Adrenal gland (tissue), 12 donors: ENCODE results near the gene PARVB. TPM values are rescaled to one million over a fixed set of nuclear protein-coding genes. Genes with fewer than 3 reads are reported as not detected.
A peak's percentile ranks its signal among the peaks of the same experiment; 100 is the strongest.

Source experiments
- DNase-seq, 7 donors: peaks; one replicate each; pipeline ENCODE4 v3.0.0-alpha.2; 2019 to 2020
- H3K27ac ChIP-seq, 5 donors: fragments of 200-600 bp; sonication (generic) in 4 of 5; 1 replicate in 3 of 5; 2 replicates in 2 of 5; pipeline versions ENCODE4 v1.5.1 to v1.8.0; 2016 to 2020; ENCODE audit warnings: mild to moderate bottlenecking in 1 of 5
- H3K27me3 ChIP-seq: fragments of 200-600 bp; 2 replicates; pipeline ENCODE4 v1.8.0; 2021
- H3K36me3 ChIP-seq, 2 donors: fragments of 200-600 bp; replicated peaks in 1 of 2; 1 replicate in 1 of 2; 2 replicates in 1 of 2; pipeline versions ENCODE4 v1.5.1 to v1.8.0; 2018 to 2022
- H3K4me1 ChIP-seq, 2 donors: fragments of 200-600 bp; replicated peaks in 1 of 2; 1 replicate in 1 of 2; 2 replicates in 1 of 2; pipeline versions ENCODE4 v1.5.1 to v1.8.0; 2018 to 2021
- H3K4me3 ChIP-seq, 4 donors: fragments of 200-600 bp; sonication (generic) in 3 of 4; one replicate each; pipeline ENCODE4 v1.5.1; 2016 to 2018
- H3K9me3 ChIP-seq, 3 donors: fragments of 200-600 bp; sonication (generic) in 1 of 3; replicated peaks in 1 of 3; 1 replicate in 2 of 3; 2 replicates in 1 of 3; pipeline versions ENCODE4 v1.5.1 to v1.8.0; 2016 to 2021
- CTCF ChIP-seq, 6 experiments: fragments of 450-650 bp in 4 of 6; fragments of 200-600 bp in 2 of 6; sonication (generic) in 1 of 6; IDR thresholded peaks; 1 replicate in 5 of 6; 2 replicates in 1 of 6; pipeline versions ENCODE4 v1.5.1 to v1.8.0; 2016 to 2021; ENCODE audit warnings: antibody characterized with exemption in 6 of 6, mild to moderate bottlenecking in 2 of 6, moderate library complexity in 1 of 6
- POLR2A ChIP-seq, 2 donors: fragments of 450-650 bp; IDR thresholded peaks; one replicate each; pipeline ENCODE4 v1.6.1; 2017; ENCODE audit warnings: antibody characterized with exemption in 2 of 2, mild to moderate bottlenecking in 2 of 2, moderate library complexity in 1 of 2
- WGBS, 4 donors: extraction: QIAGEN DNeasy Blood & Tissue Kit in 2 of 4; methylation state at CpG; one replicate each; pipeline versions ENCODE4 v1.1.5 to v1.1.7; 2013 to 2017; 5-methylcytosine and 5-hydroxymethylcytosine counted together
- intact Hi-C, 2 donors: fragments of 100-400 bp; cut with DNase I; formaldehyde crosslinking; loops; one replicate each; pipeline versions ENCODE4 v1.14.1 to v1.15.0; 2022 to 2023
- polyA plus RNA-seq, 3 donors: library from polyadenylated mRNA; stranded (reverse); fragments of 200-250 nt in 2 of 3; fragments of 350-450 nt in 1 of 3; fragmentation: Illumina TruSeq in 1 of 3; extraction: RNeasy Lipid Tissue Mini Kit (QIAGEN cat#74804) in 1 of 3; gene quantifications; one replicate each; pipeline ENCODE4 v1.2.3, GENCODE V29; 2013 to 2014
- total RNA-seq, 9 donors: library from RNA; depleted of rRNA in 4 of 9; stranded (reverse); fragments of >200 nt in 4 of 9; fragments of 120-200 nt in 1 of 9; fragmentation: NEBNext Ultra II Directional in 1 of 9; extraction: Animal tissue kit (Norgen Biotek cat#: 25700) in 1 of 9; gene quantifications; one replicate each; pipeline versions ENCODE4 v1.1.0 to v1.2.4, GENCODE V29; 2013 to 2023
- donor health status: healthy with polysubstance abuse.
- donor health status: Bipolar disorder and iron deficiency.
- donor health status: DM: yes; HTN: yes; CAD: no.
- donor health status: DM: no; HTN: no; CAD: no.
- donor health status: DM: no; HTN: no; CAD: no.
- donor health status: DM: yes; HTN: yes; CAD: no.

The PARVB gene
- total and polyA plus RNA-seq, 12 donors: 16.9 to 77.6 (median 45.9) TPM

GRCh38 chr22:44130076-44130711 is 106.1 kb downstream of the PARVB start:
- Histone ChIP-seq H3K27ac (no peak overlapping the region), H3K4me1 (no peaks in the 10 kb centered on the region), H3K4me3 (no peak overlapping the region), H3K9me3 (peaks cover 0 to 9% (median 0%) of the 10 kb centered on the region in 3 donors), H3K27me3 (no peaks in the 10 kb centered on the region), H3K36me3 (no peaks in the 10 kb centered on the region)
- DNase-seq: peak in 1 of 7 donors; percentile 84
- intact Hi-C loops: no loop called here
- no peak for TF ChIP-seq CTCF (IDR thresholded peaks at IDR 0.05)
- TF ChIP-seq POLR2A (IDR thresholded peaks at IDR 0.05): no peak
- 82 to 90% (median 84%) methylated on average over 10 to 12 of the region's 12 CpGs for WGBS, 4 donors

- no peak for DNase-seq
- TF ChIP-seq POLR2A (IDR thresholded peaks at IDR 0.05) (no peak), CTCF (IDR thresholded peaks at IDR 0.05) (no peak)
- no peak overlapping the region for H3K4me3 ChIP-seq
- H3K27ac ChIP-seq: no peak overlapping the region
- H3K27me3 ChIP-seq: no peaks in the 10 kb centered on the region
- intact Hi-C loops: no loop called here
- peaks cover 0 to 6% of the 10 kb centered on the region in 2 donors for H3K36me3 ChIP-seq
- H3K4me1 ChIP-seq: no peaks in the 10 kb centered on the region
- 75 to 89% (median 82%) methylated on average over 7 to 12 of the region's 12 CpGs for WGBS, 4 donors
- H3K9me3 ChIP-seq: peaks cover 0 to 9% (median 0%) of the 10 kb centered on the region in 3 donors
These were observed 107.3 kb downstream of the PARVB start for GRCh38 chr22:44131412-44131811.

GRCh38 chr22:44131989-44132685 is 108.0 kb downstream of the PARVB start:
- no peak for TF ChIP-seq CTCF (IDR thresholded peaks at IDR 0.05)
- TF ChIP-seq POLR2A (IDR thresholded peaks at IDR 0.05): no peak
- intact Hi-C loops: no loop called here
- Histone ChIP-seq H3K4me1 (no peaks in the 10 kb centered on the region), H3K36me3 (peaks cover 0 to 13% of the 10 kb centered on the region in 2 donors), H3K9me3 (peaks cover 0 to 2% (median 0%) of the 10 kb centered on the region in 3 donors), H3K27me3 (no peaks in the 10 kb centered on the region), H3K4me3 (no peak overlapping the region), H3K27ac (no peak overlapping the region)
- peak in 2 of 7 donors; percentile 19 to 43 for DNase-seq
- 53 to 72% (median 58%) methylated on average over 6 to 13 of the region's 13 CpGs for WGBS, 4 donors

- H3K36me3 ChIP-seq: peaks cover 0 to 19% of the 10 kb centered on the region in 2 donors
- no peak for DNase-seq
- no peaks in the 10 kb centered on the region for H3K4me1 ChIP-seq
- no peak for TF ChIP-seq CTCF (IDR thresholded peaks at IDR 0.05)
- no peak for TF ChIP-seq POLR2A (IDR thresholded peaks at IDR 0.05)
- WGBS, 4 donors: 88 to 92% (median 90%) methylated on average over 12 of the region's 12 CpGs
- no peaks in the 10 kb centered on the region for H3K9me3 ChIP-seq
- intact Hi-C loops: no loop called here
- H3K27ac ChIP-seq: no peak overlapping the region
- no peaks in the 10 kb centered on the region for H3K27me3 ChIP-seq
- no peak overlapping the region for H3K4me3 ChIP-seq
These were observed 108.6 kb downstream of the PARVB start for GRCh38 chr22:44132724-44133123.
